HG03575 (cell line): ENCODE measurements around the gene TNK2.

ENCODE experiments used
- ATAC-seq: cut with Tn5 transposase; IDR thresholded peaks from one replicate; pipeline ENCODE4 v1.9.1; 2021; ENCODE audit not compliant: unreplicated experiment, insufficient number of reproducible peaks, low FRiP score; ENCODE audit errors: extremely low read depth

TNK2 gene

DNA sequence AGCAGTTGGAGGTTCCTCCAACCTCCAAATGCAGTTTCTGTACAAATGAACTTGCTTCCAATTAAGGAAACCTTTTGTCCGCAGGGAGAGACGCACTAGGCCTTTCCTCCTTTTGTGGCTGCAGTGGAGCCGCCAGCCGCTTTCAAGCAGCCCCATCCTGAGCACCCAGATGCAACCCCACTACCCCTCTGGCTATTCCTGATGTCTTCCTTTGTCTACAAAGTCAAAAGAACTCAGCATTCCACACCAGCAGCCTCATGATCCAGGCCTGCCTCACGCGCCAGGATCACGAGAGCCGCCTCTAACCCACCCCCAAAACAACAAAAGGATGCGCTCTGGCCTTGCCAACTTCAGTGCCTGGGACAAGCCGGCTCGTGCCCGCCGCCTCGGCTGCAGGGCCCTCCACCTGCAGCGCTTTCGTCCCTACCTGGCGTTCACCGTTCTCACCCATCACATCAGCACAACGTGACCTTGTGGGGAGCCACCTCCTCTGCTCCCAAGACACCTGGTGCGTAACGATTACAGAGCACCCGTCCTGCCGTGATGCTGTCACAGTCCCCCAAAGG lies 48.4 kb downstream of the TNK2 start:
- ATAC-seq: no peak

- no peak for ATAC-seq
Observed at GRCh38 chr3:195859061-195859845, 49.1 kb downstream of the TNK2 start.

- no peak for ATAC-seq
Observed at GRCh38 chr3:195856410-195857084, 51.8 kb downstream of the TNK2 start.

GRCh38 chr3:195855471-195856409 lies 52.6 kb downstream of the TNK2 start:
- ATAC-seq: no peak

GRCh38 chr3:195854628-195855294 lies 53.6 kb downstream of the TNK2 start:
- no peak for ATAC-seq

GRCh38 chr3:195853996-195854395 lies 54.4 kb downstream of the TNK2 start:
- no peak for ATAC-seq

DNA sequence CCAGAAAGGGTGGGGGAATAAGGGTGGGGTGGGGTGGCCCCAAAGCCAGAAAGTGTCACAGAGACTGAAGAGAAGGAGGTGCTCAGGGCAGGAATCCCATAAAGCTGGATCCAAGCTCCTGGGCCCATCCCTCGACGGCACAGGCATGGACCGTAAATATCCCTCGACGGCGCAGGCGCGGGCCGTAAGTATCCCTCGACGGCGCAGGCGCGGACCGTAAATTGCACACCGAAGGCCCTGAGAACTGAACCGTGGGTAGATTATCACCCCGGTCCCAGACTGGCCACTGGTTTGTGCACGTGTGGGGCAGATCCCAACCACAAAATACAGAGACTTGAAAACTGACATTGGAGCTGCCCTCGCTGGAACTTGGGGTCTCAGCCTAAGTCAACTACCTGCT lies 55.3 kb downstream of the TNK2 start:
- no peak for ATAC-seq

DNA sequence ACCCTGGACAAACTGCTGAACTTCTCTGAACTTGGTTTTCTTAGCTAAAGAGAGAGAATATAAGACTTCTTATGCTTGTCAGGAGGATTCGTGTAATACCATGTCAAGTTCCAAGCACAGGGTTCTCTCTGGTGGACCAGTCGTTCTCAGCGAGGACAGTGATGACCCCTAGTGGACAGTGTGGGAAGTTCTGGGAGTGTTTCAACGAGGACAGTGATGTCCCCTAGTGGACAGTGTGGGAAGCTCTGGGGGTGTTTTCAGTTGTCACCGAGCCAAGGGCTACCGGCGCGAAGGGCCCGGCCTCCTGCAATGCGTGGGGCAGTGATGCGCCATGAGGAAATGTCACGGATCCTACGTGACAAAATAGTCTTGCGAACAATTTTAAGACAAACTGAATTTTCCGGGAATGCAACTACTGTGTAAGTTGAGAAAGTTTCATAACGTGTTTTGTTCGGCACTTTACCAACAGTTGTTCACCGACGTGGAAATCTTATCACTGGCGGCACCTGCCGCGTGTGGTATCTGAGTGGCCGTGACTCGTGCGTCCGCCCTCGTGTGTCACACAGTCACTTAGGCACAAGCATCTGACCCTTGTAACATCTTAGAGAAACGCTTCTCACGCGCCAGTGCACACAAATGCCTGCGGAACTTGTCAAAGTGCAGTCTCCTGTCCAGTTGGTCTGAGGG lies 57.4 kb downstream of the TNK2 start:
- ATAC-seq: no peak

- ATAC-seq: no peak
Observed at GRCh38 chr3:195849322-195850074, 58.9 kb downstream of the TNK2 start.

GRCh38 chr3:195847055-195847950 lies 61.0 kb downstream of the TNK2 start:
- no peak for ATAC-seq

GRCh38 chr3:195845483-195845882 lies 62.9 kb downstream of the TNK2 start:
- no peak for ATAC-seq

DNA sequence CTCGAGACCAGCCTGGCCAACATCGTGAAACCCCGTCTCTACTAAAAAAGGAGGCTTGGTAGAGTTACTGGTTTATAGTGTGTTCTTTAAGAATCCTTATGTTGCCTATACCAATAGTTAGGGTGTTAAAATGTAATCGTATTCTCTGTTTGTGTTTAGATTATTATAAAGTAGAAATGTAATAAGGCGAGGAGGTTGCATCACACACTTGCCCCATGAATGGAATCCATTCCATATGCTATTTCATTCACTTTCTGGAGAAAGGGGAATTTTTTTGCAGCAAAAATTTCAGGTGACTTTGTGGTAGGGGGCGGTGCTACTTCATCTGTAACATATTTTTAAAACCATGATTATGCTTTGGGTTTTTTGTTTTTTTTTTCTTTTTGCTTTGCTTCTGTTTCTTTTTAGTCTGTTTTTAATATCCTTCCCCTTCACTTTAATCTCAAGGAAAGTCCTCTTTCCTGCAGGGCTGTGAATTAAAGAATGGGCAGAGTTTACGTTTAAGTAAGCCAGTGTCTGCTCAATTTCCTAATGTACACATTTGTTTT lies 63.6 kb downstream of the TNK2 start:
- ATAC-seq: no peak

- no peak for ATAC-seq
Observed at GRCh38 chr3:195839260-195840010, 68.9 kb downstream of the TNK2 start.

GRCh38 chr3:195838714-195839113 lies 69.6 kb downstream of the TNK2 start:
- no peak for ATAC-seq

- no peak for ATAC-seq
Observed at GRCh38 chr3:195836476-195837135, 71.7 kb downstream of the TNK2 start.
